Neural progenitor cell (in vitro differentiated cells): Measurements from ENCODE around the gene EMC1.

Experiments used
- EZH2 ChIP-seq: fragments of 200-600 bp; sonication (generic); IDR thresholded peaks from 2 replicates; pipeline ENCODE4 v1.6.1; 2017; ENCODE audit warnings: antibody characterized with exemption, mild to moderate bottlenecking, moderate library complexity
- EZH2phosphoT487 ChIP-seq: fragments of 200-600 bp; sonication (generic); IDR thresholded peaks from 2 replicates; pipeline ENCODE4 v1.6.1; 2017; ENCODE audit warnings: antibody characterized with exemption
- TF ChIP-seq, protein P1 (sequence below): fragments of 200-600 bp; sonication (generic); IDR thresholded peaks from 2 replicates; pipeline ENCODE4 v1.5.1; 2017; ENCODE audit warnings: antibody characterized with exemption, mild to moderate bottlenecking

DNA sequence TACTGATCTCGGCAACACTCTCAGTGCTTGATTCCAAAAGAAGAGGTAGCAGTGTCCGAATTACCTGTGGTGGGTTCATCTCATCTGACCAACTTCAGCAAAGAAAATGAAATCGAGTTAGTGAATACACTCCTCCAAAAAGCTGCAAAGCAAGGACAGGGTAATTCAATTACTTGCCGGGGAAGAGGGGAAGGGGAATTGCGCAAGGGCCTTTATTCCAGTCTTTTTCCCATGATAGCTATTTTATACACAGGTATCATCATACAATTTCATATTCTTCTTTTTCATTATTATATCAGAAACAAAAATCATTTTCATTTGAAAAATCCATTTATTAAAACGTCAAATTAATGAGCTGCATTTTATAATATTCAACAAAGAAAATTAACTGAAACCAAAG, 84.2 kb downstream of the EMC1 start:
- TF ChIP-seq, protein P1, sequence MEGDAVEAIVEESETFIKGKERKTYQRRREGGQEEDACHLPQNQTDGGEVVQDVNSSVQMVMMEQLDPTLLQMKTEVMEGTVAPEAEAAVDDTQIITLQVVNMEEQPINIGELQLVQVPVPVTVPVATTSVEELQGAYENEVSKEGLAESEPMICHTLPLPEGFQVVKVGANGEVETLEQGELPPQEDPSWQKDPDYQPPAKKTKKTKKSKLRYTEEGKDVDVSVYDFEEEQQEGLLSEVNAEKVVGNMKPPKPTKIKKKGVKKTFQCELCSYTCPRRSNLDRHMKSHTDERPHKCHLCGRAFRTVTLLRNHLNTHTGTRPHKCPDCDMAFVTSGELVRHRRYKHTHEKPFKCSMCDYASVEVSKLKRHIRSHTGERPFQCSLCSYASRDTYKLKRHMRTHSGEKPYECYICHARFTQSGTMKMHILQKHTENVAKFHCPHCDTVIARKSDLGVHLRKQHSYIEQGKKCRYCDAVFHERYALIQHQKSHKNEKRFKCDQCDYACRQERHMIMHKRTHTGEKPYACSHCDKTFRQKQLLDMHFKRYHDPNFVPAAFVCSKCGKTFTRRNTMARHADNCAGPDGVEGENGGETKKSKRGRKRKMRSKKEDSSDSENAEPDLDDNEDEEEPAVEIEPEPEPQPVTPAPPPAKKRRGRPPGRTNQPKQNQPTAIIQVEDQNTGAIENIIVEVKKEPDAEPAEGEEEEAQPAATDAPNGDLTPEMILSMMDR, result no peak
- TF ChIP-seq EZH2phosphoT487, result no peak
- TF ChIP-seq EZH2, result no peak
